SJCRH30 (cell line): ENCODE results near the gene OGFOD3. TPM values are rescaled to one million over a fixed set of nuclear protein-coding genes. Genes with fewer than 3 reads are reported as not detected.
"Not testable (repeated sequence)": the region's sequence is repeated elsewhere in the genome, so short reads cannot be mapped to it uniquely, and the experiment has no call there.

Experiments used
- DNase-seq, 2 experiments: peaks; one replicate each; pipeline ENCODE4 v3.0.0-alpha.2; 2015 to 2020
- H3K27ac ChIP-seq: fragments of 250-450 bp; sonication (Bioruptor Pico); 2 replicates; pipeline ENCODE4 v1.5.1; 2020; ENCODE audit warnings: mild to moderate bottlenecking, moderate library complexity
- H3K27me3 ChIP-seq: fragments of 250-450 bp; sonication (Bioruptor Pico); 2 replicates; pipeline ENCODE4 v1.5.1; 2020; ENCODE audit warnings: mild to moderate bottlenecking, moderate library complexity
- H3K36me3 ChIP-seq: fragments of 250-450 bp; sonication (Bioruptor Pico); 2 replicates; pipeline ENCODE4 v1.5.1; 2020; ENCODE audit warnings: mild to moderate bottlenecking, moderate library complexity
- H3K4me1 ChIP-seq: fragments of 250-450 bp; sonication (Bioruptor Pico); 2 replicates; pipeline ENCODE4 v1.5.1; 2020; ENCODE audit warnings: mild to moderate bottlenecking, moderate library complexity
- H3K4me3 ChIP-seq: fragments of 250-450 bp; sonication (Bioruptor Pico); 2 replicates; pipeline ENCODE4 v1.5.1; 2020; ENCODE audit warnings: mild to moderate bottlenecking, moderate library complexity
- H3K9me3 ChIP-seq: fragments of 250-450 bp; sonication (Bioruptor Pico); replicated peaks from 2 replicates; pipeline ENCODE4 v1.5.1; 2020; ENCODE audit warnings: mild to moderate bottlenecking, moderate library complexity
- total RNA-seq: library from RNA; depleted of rRNA; stranded (reverse); fragments of >200 nt; shearing (Covaris generic); gene quantifications from 2 replicates; pipeline ENCODE4 v1.2.3, GENCODE V29; 2014; rRNA removed

OGFOD3 gene, protein sequence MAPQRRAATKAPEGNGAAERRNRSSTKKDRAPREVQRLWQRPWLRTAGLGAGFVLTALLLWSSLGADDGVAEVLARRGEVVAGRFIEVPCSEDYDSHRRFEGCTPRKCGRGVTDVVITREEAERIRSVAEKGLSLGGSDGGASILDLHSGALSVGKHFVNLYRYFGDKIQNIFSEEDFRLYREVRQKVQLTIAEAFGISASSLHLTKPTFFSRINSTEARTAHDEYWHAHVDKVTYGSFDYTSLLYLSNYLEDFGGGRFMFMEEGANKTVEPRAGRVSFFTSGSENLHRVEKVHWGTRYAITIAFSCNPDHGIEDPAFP
- 142 and 144 TPM in 2 replicates for total RNA-seq

DNA sequence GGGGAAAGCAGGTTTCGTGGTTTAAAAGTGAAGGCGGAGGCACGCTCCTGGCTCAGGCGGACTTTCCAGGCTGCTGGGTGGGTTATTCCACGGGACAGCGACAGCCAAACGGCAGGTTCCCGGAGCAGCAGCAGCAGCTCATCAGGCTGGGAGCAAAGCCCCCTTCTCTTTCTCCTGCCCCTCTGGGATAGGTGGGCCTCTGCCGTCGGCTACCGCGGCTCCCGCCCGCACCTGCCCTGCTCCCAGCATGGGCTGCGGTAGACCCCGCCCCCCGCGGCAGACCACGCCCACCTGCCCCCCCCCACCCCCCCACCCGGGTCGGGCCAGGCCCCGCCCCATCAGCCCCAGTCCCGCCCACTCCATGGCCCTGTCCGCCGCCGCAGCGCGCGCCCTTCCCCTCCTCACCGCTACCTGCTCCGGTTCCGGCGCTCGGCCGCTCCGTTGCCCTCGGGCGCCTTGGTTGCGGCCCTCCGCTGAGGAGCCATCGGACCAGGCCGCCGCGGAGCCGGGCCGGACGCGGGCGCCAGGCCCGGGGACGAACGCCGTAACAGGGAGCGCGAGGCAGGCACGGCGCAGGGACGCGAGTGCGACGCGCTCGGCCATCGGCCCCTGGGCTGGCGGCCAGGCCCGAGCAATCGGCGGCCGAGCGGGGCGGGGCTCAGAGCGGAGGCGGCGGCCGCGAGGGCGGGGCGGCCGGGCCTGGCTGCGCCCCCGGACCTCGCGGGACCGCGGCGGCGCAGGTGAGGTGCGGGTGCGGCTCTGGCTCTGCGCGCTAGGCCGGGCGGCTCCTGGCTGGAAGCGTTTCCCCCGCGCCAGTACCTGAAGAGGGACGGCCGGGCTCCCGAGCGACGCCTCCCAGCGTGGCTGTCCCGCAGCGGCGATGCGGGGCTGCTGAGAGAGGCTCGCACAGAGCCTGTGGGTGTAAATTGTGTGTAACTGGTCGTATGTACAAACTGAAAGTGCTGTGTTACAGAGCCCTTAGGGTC is at the start of gene OGFOD3, which contains the start of gene HEXD:
OGFOD3 (minus strand) TSS at position 586 of the 986 bp plus-strand sequence; CDS start at position 485, 101 bp downstream.
HEXD (plus strand) TSS at position 347 of the 986 bp plus-strand sequence. CDS start 1,453 bp downstream, outside the sequence.
- Histone ChIP-seq H3K27me3 (no peaks in the 10 kb centered on the region), H3K9me3 (no peaks in the 10 kb centered on the region; the same call in 1 of the 2 replicates), H3K4me1 (peaks cover 9% of the 10 kb centered on the region), H3K4me3 (peak within 1 kb of the TSS; percentile 100), H3K27ac (peak within 1 kb of the TSS; percentile 74; the same call in 1 of the 2 replicates), H3K36me3 (peaks cover 4% of the 10 kb centered on the region; the same call in 1 of the 2 replicates)
- DNase-seq = peak; percentile 89 to 96

DNA sequence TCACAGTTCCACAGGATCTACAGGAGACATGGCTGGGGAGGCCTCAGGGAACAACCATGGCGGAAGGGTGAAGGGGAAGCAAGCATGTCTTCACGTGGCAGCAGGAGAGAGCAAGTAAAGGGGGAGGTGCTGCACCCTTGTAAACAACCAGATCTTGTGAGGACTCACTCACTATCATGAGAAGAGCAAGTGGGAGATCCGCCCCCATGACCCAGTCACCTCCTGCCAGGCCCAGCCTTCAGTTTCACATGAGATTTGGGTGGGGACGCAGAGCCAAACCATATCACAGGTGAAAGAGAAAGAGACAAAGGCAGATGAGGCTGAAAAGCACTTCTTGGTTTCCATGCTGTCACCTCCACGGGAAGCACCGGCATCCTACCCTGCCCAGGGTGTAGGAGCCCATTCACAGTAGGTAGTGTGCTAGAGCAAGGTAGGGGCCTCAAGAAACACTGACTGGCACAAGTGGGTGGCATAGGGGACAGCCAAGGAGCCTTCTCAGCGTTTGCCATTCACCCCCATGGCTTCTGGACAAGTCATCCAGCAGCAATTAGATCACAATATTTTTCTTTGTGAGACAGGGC is 46.7 kb upstream of the OGFOD3 start:
- no peaks in the 10 kb centered on the region for H3K4me1 ChIP-seq
- no peaks in the 10 kb centered on the region for H3K27me3 ChIP-seq
- DNase-seq = no peak
- no peak overlapping the region for H3K4me3 ChIP-seq
- no peak overlapping the region for H3K27ac ChIP-seq
- no peaks in the 10 kb centered on the region for H3K9me3 ChIP-seq
- H3K36me3 ChIP-seq = peaks cover 53% of the 10 kb centered on the region

DNA sequence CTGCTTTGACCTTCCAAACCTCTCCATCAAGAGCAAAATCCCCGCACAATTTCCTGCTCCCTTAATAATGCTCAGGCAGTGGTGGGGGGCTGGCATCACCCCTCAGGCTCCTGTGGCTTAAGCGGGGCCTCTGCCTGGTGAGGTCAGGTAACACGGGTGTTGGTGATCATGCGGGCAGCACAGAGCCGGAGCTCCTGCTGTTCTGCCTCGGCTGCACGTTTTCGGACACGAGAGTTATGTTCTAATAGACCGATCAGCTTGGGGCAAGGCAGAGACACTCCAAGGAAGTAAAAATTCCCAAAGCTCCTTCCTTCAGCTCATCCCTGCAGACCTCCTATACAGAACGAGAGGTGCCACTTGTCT is 46.2 kb upstream of the OGFOD3 start:
- no peak overlapping the region for H3K4me3 ChIP-seq
- DNase-seq = no peak
- H3K36me3 ChIP-seq = peaks cover 47% of the 10 kb centered on the region
- H3K4me1 ChIP-seq = no peaks in the 10 kb centered on the region
- H3K27me3 ChIP-seq = no peaks in the 10 kb centered on the region
- no peak overlapping the region for H3K27ac ChIP-seq
- H3K9me3 ChIP-seq = no peaks in the 10 kb centered on the region

DNA sequence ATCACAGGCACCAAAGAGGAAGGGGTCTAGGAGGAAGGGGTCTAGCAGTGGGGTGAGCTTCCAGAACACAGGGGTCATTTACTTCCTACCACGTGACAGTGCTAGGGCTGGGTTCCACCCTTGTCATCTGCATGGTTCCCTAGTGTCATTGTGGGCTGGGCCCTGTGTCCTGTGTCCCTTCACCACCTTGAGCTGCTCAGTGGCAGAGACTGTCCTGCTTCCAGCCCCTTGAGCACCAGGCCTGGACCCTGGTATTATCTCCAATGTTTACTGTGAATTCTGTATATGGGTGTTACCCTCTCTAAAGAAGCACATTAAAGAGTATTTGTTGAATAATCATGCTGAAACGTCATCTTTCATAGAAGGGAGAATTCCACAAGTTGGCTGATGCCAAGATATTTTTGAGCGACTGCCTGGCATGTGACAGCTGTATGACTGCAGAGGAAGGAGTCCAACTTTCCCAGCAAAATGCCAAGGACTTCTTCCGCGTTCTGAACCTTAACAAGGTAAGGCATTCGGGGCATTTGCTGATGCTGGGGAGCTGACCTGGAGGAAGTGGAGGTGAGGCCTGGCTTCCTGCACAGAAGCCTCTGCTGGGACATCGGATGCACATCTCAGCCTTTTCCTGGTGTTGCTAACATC is 45.7 kb upstream of the OGFOD3 start:
- Histone ChIP-seq H3K36me3 (peaks cover 42% of the 10 kb centered on the region), H3K27me3 (no peaks in the 10 kb centered on the region), H3K9me3 (no peaks in the 10 kb centered on the region), H3K4me3 (no peak overlapping the region), H3K27ac (no peak overlapping the region), H3K4me1 (no peaks in the 10 kb centered on the region)
- no peak for DNase-seq

DNA sequence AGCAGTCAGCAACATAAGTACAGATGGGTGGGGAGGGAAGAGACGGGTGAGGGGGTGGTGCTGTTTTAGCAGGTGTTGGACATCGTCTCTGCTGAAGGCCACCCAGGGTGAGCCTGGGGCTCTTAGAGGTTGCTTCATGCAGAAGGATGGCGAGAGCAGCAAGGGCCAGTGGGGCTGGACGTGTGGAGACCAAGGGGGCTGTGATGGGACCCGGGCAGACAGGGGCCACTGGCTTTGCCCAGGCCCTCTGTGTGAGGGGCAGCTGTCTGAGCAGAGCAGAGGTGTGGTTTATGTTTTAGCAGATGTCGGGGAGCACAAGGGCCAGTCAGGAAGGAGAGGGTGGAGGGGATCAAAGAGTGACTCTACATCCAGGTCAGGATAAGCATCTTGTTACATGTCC is 45.0 kb upstream of the OGFOD3 start:
- H3K9me3 ChIP-seq = no peaks in the 10 kb centered on the region
- no peaks in the 10 kb centered on the region for H3K27me3 ChIP-seq
- H3K4me3 ChIP-seq = no peak overlapping the region
- H3K4me1 ChIP-seq = no peaks in the 10 kb centered on the region
- H3K27ac ChIP-seq = no peak overlapping the region
- peaks cover 36% of the 10 kb centered on the region for H3K36me3 ChIP-seq
- no peak for DNase-seq

DNA sequence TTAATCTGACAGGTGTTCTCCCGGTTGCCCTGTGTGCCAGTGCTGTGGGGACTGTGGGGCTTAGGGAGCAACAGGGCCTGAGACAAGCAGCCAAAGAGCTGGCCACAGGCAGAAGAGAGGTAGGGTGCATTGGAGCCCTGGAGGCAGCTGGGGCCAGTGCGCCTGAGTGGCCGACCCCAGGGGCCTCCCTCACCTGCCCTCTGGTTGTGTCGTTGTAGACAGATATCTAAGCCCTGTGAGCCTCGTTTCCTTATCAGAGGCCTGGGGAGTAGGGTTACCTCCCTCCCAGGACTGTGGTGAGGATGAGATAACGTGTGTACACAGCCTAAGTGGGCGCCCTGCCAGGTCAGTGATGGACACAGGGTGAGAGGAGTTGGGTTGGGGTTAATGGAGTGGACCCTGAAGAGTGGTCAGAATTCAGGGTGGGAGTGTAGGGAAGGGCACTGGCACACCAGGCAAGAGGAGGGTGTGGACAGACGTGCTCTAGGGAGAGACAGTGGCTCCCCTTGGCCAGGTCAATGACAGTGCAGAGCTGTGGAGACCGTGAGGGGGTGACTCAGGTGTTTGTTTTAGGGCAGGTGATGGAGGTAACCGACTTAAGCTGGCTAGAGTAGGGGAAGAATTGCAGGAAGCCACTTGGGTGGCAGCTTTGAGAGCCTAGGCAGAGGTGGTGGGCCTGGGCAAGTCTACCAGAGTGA is 43.6 kb upstream of the OGFOD3 start:
- peaks cover 28% of the 10 kb centered on the region for H3K36me3 ChIP-seq
- no peaks in the 10 kb centered on the region for H3K27me3 ChIP-seq
- no peak overlapping the region for H3K4me3 ChIP-seq
- no peak for DNase-seq
- H3K9me3 ChIP-seq = no peaks in the 10 kb centered on the region
- H3K4me1 ChIP-seq = peaks cover 5% of the 10 kb centered on the region
- H3K27ac ChIP-seq = no peak overlapping the region

GRCh38 chr17:82459936-82460335 is 41.5 kb upstream of the OGFOD3 start:
- not testable (repeated sequence) for DNase-seq, H3K9me3 ChIP-seq, H3K4me1 ChIP-seq, H3K4me3 ChIP-seq, H3K27ac ChIP-seq, H3K27me3 ChIP-seq
- H3K36me3 ChIP-seq = peaks cover 21% of the 10 kb centered on the region

- Histone ChIP-seq H3K27me3 (no peaks in the 10 kb centered on the region), H3K36me3 (peaks cover 12% of the 10 kb centered on the region), H3K4me1 (peaks cover 5% of the 10 kb centered on the region), H3K27ac (peak overlapping the region; percentile 99; the same call in 1 of the 2 replicates), H3K4me3 (peak overlapping the region; percentile 87), H3K9me3 (no peaks in the 10 kb centered on the region)
- DNase-seq = peak in 1 of 2 experiments; percentile 56
Observed at GRCh38 chr17:82458885-82459424, 40.6 kb upstream of the OGFOD3 start.

GRCh38 chr17:82458179-82458884 is 39.9 kb upstream of the OGFOD3 start, which contains the start of gene NARF:
TSS of gene NARF (plus strand) at chr17:82458741. CDS start at chr17:82458804, 63 bp downstream.
- DNase-seq = peak; percentile 100

GRCh38 chr17:82457929-82458178 is 39.5 kb upstream of the OGFOD3 start:
- DNase-seq = no peak
- peaks cover 10% of the 10 kb centered on the region for H3K36me3 ChIP-seq
- peak overlapping the region; percentile 87 for H3K4me3 ChIP-seq
- H3K27ac ChIP-seq = peak overlapping the region; percentile 99
- no peaks in the 10 kb centered on the region for H3K27me3 ChIP-seq
- peaks cover 5% of the 10 kb centered on the region for H3K4me1 ChIP-seq
- no peaks in the 10 kb centered on the region for H3K9me3 ChIP-seq

More at GRCh38 chr17:82458179-82458884, 39.9 kb upstream of the OGFOD3 start, which contains the start of gene NARF:
- Histone ChIP-seq H3K9me3 (no peaks in the 10 kb centered on the region), H3K36me3 (peaks cover 10% of the 10 kb centered on the region), H3K27me3 (no peaks in the 10 kb centered on the region), H3K27ac (peak within 1 kb of the TSS; percentile 99), H3K4me1 (peaks cover 5% of the 10 kb centered on the region), H3K4me3 (peak within 1 kb of the TSS; percentile 87)

- no peak for DNase-seq
- peaks cover 5% of the 10 kb centered on the region for H3K4me1 ChIP-seq
- peak overlapping the region; percentile 87 for H3K4me3 ChIP-seq
- no peaks in the 10 kb centered on the region for H3K27me3 ChIP-seq
- H3K9me3 ChIP-seq = peaks cover 2% of the 10 kb centered on the region
- peaks cover 10% of the 10 kb centered on the region for H3K36me3 ChIP-seq
- H3K27ac ChIP-seq = peak overlapping the region; percentile 99
Observed at GRCh38 chr17:82457073-82457928, 38.9 kb upstream of the OGFOD3 start.

GRCh38 chr17:82453706-82454105 is 35.3 kb upstream of the OGFOD3 start:
- not testable (repeated sequence) for H3K27me3 ChIP-seq, H3K36me3 ChIP-seq, DNase-seq, H3K4me3 ChIP-seq, H3K27ac ChIP-seq, H3K9me3 ChIP-seq
- peaks cover 11% of the 10 kb centered on the region for H3K4me1 ChIP-seq
